Inferior parietal cortex (tissue), 1 donor: ENCODE results near the gene TDRD9.

Source experiments
- DNase-seq: peaks from one replicate; pipeline ENCODE4 v3.0.0-alpha.2; 2016; ENCODE audit errors: extremely low spot score

Gene TDRD9

GRCh38 chr14:104075530-104076151 is 147.4 kb downstream of the TDRD9 start:
- DNase-seq: peak; percentile 35

DNA sequence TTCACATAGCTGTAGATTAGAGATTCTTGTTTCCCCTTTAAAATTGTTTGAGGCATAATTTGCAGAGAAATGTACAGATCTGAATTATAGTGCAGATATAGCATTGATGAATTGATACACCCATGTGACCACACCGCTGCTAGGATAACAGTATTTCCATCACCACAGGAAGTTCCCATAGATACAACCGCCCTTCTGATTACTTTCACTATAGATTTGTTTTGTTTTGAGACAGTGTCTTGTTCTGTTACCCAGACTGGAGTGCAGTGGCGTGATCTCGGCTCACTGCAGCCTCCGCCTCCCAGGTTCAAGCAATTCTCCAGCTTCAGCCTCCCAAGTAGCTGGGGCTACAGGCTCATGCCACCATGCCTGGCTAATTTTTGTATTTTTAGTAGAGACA is 148.5 kb downstream of the TDRD9 start:
- no peak for DNase-seq

DNA sequence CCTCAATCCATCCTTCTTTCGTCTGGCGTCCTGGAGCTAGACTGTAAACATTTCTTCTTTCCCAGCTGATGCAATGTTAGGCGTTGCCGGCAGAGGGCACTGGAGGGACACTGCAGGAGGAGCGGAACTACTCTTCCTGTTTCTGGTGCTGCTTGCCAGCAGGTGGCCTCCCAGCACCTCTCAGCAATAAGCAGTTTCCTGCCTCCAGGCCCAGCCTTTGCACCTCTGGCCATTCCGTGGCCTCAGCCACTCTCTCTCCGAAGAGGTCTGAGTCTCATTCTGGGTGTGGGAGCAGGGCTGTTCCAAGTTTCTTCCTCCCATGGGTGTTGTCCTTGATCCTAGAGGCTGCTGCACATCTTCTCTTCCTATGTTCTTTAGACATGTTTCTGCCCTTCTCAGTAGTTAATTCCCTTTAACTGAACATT is 149.8 kb downstream of the TDRD9 start:
- peak; percentile 92 for DNase-seq

- no peak for DNase-seq
These were observed 152.4 kb downstream of the TDRD9 start for GRCh38 chr14:104080376-104081260.

DNA sequence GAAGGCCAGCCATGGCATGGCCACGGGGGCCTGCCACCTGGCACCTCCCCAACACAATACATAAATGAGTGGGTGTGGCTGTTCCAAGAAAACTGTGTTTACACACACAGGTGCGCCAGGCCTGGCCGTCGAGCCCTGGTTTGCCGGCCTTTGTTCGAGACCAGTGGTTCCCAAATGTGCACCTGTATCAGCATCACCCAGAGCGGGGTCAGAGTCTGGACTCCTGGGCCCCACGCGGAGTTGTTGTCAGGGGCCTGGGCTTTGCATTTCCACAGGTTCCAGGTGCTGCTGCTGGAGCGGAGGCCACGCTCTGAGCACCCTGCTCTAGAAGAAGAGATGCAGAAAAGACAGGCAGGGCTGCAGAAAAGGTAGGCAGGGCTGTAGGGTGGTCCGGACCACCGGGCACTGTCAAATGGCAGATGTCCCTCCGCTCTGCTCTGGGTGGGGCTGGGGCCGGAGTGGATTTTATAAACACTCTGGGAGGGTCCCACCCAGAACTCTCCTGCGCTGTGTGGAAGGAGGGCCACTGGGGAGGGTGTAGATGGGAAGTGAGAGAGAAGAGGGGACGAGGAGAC is 153.1 kb downstream of the TDRD9 start:
- no peak for DNase-seq

DNA sequence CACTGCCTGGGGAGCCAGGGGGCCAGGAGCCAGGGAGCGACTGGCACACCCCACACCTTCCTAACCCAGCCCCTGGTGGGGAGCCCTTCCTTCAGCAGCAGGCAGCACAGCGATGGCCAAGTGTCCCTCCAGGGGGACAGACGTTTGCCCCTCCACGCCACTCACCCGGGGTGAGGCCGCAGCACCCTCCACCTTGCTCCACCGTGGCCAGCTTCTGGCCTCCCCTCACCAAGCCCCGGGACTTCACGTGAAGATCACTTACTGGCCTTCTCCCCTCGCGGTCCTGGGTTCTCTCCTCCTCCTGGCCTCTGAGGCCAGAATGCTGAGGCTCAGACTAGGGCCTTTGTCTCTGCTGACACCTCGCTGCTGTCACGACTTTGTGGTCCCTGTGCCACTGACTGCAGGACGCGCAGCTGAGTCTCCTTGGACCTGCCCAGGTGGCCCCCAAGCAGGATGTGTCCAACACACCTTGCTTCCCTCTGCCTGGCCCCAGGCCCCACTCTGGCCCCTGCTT is 153.8 kb downstream of the TDRD9 start:
- no peak for DNase-seq

GRCh38 chr14:104082807-104083206 is 154.6 kb downstream of the TDRD9 start:
- DNase-seq: no peak

GRCh38 chr14:104084251-104085002 is 156.2 kb downstream of the TDRD9 start:
- DNase-seq: no peak

GRCh38 chr14:104085032-104085888 is 157.0 kb downstream of the TDRD9 start, which contains the start of gene ASPG:
TSS of gene ASPG (plus strand) at chr14:104085700. CDS start at chr14:104085771, 71 bp downstream.
- DNase-seq: no peak

GRCh38 chr14:104085889-104086201 is 157.6 kb downstream of the TDRD9 start:
- DNase-seq: no peak

DNA sequence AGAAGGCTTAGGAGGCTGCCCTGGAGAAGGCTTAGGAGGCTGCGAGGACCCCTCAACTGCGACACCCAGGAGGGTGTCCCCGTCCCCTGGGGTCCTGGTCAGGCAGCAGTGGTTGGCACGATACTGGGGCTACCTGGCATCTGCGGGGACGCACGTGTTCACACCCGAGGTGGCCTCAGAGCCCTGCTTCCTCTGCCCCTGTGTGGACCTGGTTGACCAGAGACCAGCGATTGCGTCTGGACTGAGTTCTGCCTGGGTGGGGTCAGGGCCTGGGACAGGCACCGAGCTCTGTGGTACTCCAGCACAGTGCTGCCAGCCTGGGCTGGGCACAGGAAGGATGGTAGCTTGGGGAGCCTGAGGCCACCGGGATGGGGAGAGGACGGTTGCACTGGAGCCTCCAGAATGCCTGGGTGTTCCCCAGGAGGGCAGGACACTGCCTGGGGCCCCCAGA is 158.0 kb downstream of the TDRD9 start:
- DNase-seq: no peak

GRCh38 chr14:104086661-104087461 is 158.6 kb downstream of the TDRD9 start:
- DNase-seq: no peak

GRCh38 chr14:104087505-104087904 is 159.2 kb downstream of the TDRD9 start:
- no peak for DNase-seq

DNA sequence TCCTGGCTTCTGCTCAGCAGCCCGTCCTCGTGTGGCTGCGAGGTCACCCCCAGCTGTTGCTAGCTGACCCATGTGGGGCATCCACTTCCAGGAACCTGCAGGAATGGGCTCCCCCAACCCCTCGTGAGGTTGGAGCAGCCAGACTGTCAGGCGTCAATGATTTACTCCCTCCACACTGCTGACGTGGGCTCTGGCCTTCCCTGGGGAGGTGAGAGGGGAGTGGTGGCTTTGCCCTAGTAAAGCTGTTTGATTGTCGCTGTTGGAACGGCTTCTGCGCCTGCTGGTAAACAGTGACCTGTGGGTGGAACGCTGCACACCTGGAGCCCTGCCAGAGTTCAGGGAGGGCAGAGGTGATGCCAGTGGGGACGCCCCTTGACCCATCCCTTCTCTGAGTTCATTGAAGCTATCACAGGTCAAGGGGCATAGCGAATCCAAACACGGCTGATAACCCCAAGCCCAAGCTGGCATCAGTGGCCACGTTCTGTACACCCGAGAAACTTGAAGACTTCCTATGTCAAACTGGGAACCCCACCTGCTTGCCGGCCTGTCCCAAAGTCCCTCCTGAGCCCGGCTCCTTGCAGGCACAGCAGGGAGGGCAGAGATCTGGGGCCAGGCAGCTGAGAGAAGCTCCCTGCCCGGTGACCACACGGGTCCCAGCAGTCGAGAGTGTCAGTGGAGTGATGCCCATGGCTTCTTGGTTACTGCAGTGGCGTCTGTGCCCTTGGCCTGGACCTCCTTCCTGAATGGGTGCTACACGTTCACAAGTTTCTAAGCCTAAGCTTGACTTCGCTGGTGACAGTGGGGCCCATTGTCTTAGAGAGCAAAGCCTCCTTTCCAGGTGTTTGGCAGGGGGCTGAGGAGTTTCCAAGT is 160.0 kb downstream of the TDRD9 start:
- DNase-seq: no peak

DNA sequence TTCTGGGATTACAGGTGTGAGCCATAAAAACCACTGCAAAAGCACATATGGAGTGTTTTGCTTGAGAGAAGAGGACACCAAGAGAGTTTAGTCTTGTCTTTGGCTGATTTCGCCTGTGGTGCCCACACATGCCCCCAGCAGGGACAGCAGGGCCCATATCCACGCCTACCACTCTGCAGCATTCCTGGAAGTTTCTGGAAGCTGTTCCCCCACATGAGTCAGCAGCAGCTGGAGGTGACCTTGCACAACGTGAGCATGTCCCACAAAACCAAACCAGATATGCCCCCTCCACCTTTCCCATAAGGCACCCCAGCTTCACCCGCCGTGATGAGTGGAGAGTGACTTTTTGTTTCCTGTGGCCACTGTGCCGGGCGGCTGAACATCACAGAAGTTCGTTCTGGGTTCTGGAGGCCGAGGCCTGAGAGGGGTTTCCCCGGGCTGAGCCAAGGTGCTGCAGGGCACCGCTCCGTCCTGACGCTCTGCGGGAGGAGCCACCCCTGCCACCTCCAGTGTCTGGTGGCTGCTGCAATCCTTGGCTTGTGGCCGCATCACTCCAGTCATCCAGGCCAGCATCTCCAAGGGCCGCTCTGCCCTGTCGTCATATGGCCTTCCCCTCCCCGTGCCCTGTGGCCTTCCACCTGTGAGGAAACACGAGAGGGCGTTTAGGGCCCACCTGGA is 162.0 kb downstream of the TDRD9 start:
- DNase-seq: no peak

GRCh38 chr14:104091061-104091926 is 163.0 kb downstream of the TDRD9 start:
- DNase-seq: no peak
